Transverse colon (tissue), 4 donors: Measurements from ENCODE around the gene ZBTB7B. TPM values are rescaled to one million over a fixed set of nuclear protein-coding genes. Genes with fewer than 3 reads are reported as not detected.

Source experiments
- DNase-seq: peaks from one replicate; pipeline ENCODE4 v3.0.0-alpha.2; 2019
- H3K27ac ChIP-seq, 4 donors: fragments of 200-600 bp; sonication (generic); 2 replicates each; pipeline ENCODE4 v1.5.1; 2016 to 2018; ENCODE audit warnings: inconsistent platforms in 4 of 4
- H3K27me3 ChIP-seq: fragments of 200-600 bp; sonication (generic); 2 replicates; pipeline ENCODE4 v1.5.1; 2017; ENCODE audit warnings: inconsistent platforms
- H3K36me3 ChIP-seq, 4 donors: fragments of 200-600 bp; sonication (generic); 2 replicates each; pipeline ENCODE4 v1.5.1; 2017 to 2019; ENCODE audit warnings: inconsistent platforms in 4 of 4
- H3K4me1 ChIP-seq, 4 donors: fragments of 200-600 bp; sonication (generic); 2 replicates each; pipeline ENCODE4 v1.5.1; 2017 to 2020; ENCODE audit warnings: inconsistent platforms in 4 of 4
- H3K4me3 ChIP-seq, 4 donors: fragments of 200-600 bp; sonication (generic); 1 replicate in 1 of 4; 2 replicates in 3 of 4; pipeline versions ENCODE4 v1.5.1 to v1.6.1; 2017 to 2019; ENCODE audit warnings: inconsistent platforms in 4 of 4
- H3K9me3 ChIP-seq, 2 donors: fragments of 200-600 bp; sonication (generic); 2 replicates each; pipeline ENCODE4 v1.5.1; 2017 to 2019; ENCODE audit warnings: inconsistent platforms in 2 of 2
- CTCF ChIP-seq, 5 experiments: fragments of 200-600 bp in 3 of 5; fragments of 450-650 bp in 2 of 5; sonication (generic) in 3 of 5; IDR thresholded peaks; 1 replicate in 2 of 5; 2 replicates in 3 of 5; pipeline ENCODE4 v1.5.1; 2016 to 2017; ENCODE audit warnings: antibody characterized with exemption in 5 of 5, inconsistent platforms in 3 of 5, mild to moderate bottlenecking in 2 of 5, moderate library complexity in 1 of 5
- EP300 ChIP-seq: sonication (generic); formaldehyde crosslinking; IDR thresholded peaks from one replicate; pipeline ENCODE4 v1.6.1; 2017; ENCODE audit warnings: antibody characterized with exemption, low read depth
- POLR2A ChIP-seq: fragments of 450-650 bp; IDR thresholded peaks from one replicate; pipeline ENCODE4 v1.6.1; 2016; ENCODE audit warnings: antibody characterized with exemption, mild to moderate bottlenecking, moderate library complexity
- POLR2AphosphoS5 ChIP-seq, 3 donors: sonication (generic); formaldehyde crosslinking; IDR thresholded peaks; one replicate each; pipeline ENCODE4 v1.6.1; 2016; ENCODE audit warnings: antibody characterized with exemption in 3 of 3
- whole genome bisulfite sequencing, 2 donors: methylation state at CpG; one replicate each; pipeline ENCODE4 v1.1.5; 2018; ENCODE audit warnings: low coverage in 1 of 2; 5-methylcytosine and 5-hydroxymethylcytosine counted together
- in situ Hi-C, 4 donors: fragments of 200-750 bp; cut with MboI; loops; one replicate each; pipeline versions ENCODE4 v1.15.0 to v1.15.1; 2017; ENCODE audit warnings: low sequenced_read_pairs in 3 of 4, low pct_ligation_motif_present in 1 of 4, low pct_unique_long_range_greater_than_20kb in 1 of 4
- intact Hi-C: fragments of 100-400 bp; cut with DNase I; formaldehyde crosslinking; loops from one replicate; pipeline ENCODE4 v1.15.1; 2023; ENCODE audit warnings: low total_unique reads
- total RNA-seq, 4 donors: library from RNA; depleted of rRNA; stranded (reverse); fragments of >200 nt; gene quantifications; one replicate each; pipeline ENCODE4 v1.1.0, GENCODE V29; 2016

Gene ZBTB7B
- total RNA-seq, 4 donors from 2014 or later = 85.2 to 513 (median 272) TPM

GRCh38 chr1:155033524-155033923, 30.9 kb downstream of the ZBTB7B start, which contains the start of the genes DCST1 and DCST2:
Gene DCST1 (plus strand): TSS chr1:155033824. CDS start chr1:155034037, 213 bp downstream.
Gene DCST2 (minus strand): TSS chr1:155033781. CDS start chr1:155033701, 80 bp downstream.
- H3K4me1 ChIP-seq = peaks cover under 1 to 20% (median 8%) of the 10 kb centered on the region in 4 donors
- intact Hi-C loops (no loop called here), in situ Hi-C loops (no loop called here)
- H3K9me3 ChIP-seq = no peaks in the 10 kb centered on the region
- no peak for DNase-seq
- H3K27me3 ChIP-seq = no peaks in the 10 kb centered on the region
- H3K36me3 ChIP-seq = no peaks in the 10 kb centered on the region
- WGBS, 2 donors = 93% methylated on average over 9 of the region's 9 CpGs; no CpG with 5 or more reads in 1 of the 2 donors
- TF ChIP-seq POLR2A (no peak), POLR2AphosphoS5 (IDR thresholded peaks at IDR 0.05) (no peak), CTCF (IDR thresholded peaks at IDR 0.05) (no peak), EP300 (no peak)
- no peak within 1 kb of the TSS for H3K27ac ChIP-seq
- no peak within 1 kb of the TSS for H3K4me3 ChIP-seq

DNA sequence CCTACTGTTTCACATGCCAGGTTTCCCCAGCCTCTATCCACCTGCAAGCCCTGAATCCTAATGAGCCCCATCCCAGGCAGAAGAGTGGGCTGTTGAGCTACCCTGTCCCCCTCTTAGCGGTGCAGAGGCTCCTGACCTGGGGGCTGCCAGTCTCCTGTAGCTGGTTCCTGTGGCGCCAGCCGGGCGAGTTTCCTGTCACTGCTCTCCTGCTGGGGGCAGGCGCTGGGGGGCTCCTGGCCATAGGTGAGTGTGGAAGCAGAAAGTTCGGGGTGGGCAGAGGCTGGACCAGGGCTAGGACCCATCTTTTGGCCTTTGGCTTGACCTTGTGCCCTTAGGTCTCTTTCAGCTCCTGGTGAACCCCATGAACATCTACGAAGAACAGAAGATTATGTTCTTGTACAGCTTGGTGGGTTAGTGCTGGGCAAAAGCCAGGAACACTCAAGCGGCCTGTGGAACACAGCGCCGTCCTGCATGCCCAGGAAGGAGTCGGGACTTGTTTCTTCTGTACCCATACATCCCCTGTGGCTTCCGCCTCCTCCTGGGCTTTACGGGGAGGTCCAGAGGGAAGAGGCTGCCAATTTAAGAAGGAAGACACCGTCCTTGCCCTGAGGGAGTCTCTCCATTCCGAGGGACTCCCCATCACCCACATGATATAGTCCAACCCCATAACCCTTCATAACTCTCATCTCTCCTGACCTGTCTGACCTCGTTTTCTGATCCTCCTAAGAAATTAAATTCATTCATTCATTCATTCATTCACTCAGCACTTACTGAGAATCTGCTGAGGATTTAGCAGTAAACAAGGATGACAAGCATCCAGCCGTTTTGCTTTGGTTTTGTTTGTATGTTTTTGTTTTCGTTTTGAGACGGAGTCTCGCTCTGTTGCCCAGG, 32.0 kb downstream of the ZBTB7B start:
- Histone ChIP-seq H3K4me1 (peaks cover 6 to 30% (median 15%) of the 10 kb centered on the region in 4 donors), H3K27ac (no peak overlapping the region), H3K36me3 (no peaks in the 10 kb centered on the region), H3K9me3 (no peaks in the 10 kb centered on the region), H3K4me3 (no peak overlapping the region), H3K27me3 (no peaks in the 10 kb centered on the region)
- WGBS, 2 donors = 69 to 83% methylated on average over 4 to 20 of the region's 20 CpGs
- in situ Hi-C loops = no loop called here
- intact Hi-C loops = no loop called here
- TF ChIP-seq EP300 = no peak
- no peak for DNase-seq

DNA sequence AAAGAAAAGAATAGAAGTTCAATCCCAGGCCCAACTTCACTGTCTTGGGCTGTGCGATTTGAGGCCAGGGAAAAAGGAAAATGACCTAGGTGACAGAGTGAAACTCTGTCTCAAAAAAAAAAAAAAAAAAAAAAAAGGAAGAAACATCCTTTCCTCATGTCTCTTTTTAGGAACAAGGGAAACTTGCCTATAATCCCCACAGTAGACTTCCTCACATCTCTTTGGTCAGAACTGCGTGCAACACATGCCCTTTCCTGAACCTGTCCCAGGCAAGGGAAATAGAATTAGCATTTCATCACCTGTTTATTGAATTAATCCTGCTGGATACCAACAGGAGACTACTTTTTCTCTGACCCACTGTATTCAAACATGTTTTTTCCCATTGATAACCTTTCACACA, 33.3 kb downstream of the ZBTB7B start:
- in situ Hi-C loops (no loop called here), intact Hi-C loops (no loop called here)
- no peak for TF ChIP-seq POLR2AphosphoS5 (IDR thresholded peaks at IDR 0.05)
- TF ChIP-seq POLR2A = no peak
- TF ChIP-seq EP300 = no peak
- TF ChIP-seq CTCF (IDR thresholded peaks at IDR 0.05) = no peak
- Histone ChIP-seq H3K27me3 (no peaks in the 10 kb centered on the region), H3K36me3 (no peaks in the 10 kb centered on the region), H3K27ac (no peak overlapping the region), H3K4me1 (peaks cover 6 to 30% (median 15%) of the 10 kb centered on the region in 4 donors), H3K9me3 (no peaks in the 10 kb centered on the region), H3K4me3 (no peak overlapping the region)
- no peak for DNase-seq
- 92 to 100% methylated on average over 1 to 2 of the region's 2 CpGs for WGBS, 2 donors

DNA sequence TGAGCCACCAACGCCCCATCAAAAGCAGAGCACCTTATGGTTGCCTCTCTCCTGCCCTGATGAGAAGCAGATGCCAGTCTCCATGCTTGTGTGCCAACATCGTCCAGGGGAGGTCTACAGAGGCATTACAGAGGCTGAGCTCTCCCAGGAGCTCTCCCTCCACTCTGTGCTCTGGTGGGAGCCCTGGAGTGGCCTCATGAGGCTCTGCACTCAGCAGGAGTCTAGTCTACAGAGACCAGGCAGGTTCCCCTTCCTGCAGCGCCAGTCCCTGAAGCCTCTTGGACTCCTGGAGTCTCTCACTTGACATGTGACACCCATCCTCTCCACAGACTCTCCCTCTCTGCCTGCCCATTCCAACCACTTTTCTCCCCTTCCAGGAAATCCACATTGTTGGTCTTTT, 34.4 kb downstream of the ZBTB7B start:
- in situ Hi-C loops = no loop called here
- Histone ChIP-seq H3K4me1 (peaks cover 6 to 30% (median 15%) of the 10 kb centered on the region in 4 donors), H3K27me3 (no peaks in the 10 kb centered on the region), H3K9me3 (no peaks in the 10 kb centered on the region), H3K36me3 (no peaks in the 10 kb centered on the region), H3K27ac (no peak overlapping the region), H3K4me3 (no peak overlapping the region)
- intact Hi-C loops = no loop called here
- DNase-seq = no peak
- 97% methylated on average over 3 of the region's 3 CpGs; no CpG with 5 or more reads in 1 of the 2 donors for WGBS, 2 donors
- no peak for TF ChIP-seq EP300
- TF ChIP-seq CTCF (IDR thresholded peaks at IDR 0.05) = no peak
- TF ChIP-seq POLR2AphosphoS5 (IDR thresholded peaks at IDR 0.05) = no peak
- no peak for TF ChIP-seq POLR2A
